ENCODE measurements around the gene MTX3.

Gene MTX3, protein sequence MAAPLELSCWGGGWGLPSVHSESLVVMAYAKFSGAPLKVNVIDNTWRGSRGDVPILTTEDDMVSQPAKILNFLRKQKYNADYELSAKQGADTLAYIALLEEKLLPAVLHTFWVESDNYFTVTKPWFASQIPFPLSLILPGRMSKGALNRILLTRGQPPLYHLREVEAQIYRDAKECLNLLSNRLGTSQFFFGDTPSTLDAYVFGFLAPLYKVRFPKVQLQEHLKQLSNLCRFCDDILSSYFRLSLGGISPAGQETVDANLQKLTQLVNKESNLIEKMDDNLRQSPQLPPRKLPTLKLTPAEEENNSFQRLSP

DNA sequence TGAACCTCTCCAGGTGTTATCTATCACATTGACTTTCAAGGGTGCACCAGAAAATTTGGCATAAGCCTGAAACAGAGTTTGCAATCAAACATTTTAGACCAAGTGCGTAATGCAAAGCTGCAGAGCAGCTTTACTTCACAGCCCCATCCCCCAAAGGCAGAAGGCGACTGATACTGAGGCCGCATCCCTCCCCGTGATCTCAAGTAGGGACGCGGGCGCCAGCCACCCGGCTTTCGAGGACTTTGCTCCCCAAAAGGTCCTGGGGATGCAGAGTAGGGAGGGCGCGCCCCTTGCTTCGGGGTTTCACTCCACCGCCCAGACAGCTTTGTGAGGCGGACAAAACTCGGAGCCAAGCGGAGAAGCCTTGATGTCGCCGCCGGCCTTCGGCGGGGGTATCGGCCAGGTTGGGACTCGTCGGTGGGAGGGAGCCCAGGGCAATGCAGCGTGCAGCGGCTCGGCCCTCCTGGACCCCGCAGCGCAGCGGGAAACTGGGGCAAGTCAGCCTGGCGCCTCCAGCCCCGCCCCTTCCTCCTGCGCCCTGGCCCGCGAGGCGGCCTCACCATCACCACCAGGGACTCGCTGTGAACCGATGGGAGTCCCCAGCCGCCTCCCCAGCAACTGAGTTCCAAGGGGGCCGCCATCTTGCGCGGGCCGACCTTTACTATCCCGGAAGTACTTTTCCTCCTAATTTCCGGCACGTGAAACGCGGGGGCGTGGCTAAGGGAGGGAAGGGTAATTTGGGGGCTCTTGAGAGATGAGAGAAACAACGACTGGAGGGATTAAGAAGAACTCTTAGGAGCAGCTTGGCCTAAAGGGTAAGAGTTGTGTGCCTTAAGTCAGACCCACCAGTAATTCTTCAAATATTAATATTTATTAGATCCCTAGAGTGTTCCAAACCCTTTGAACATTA lies at the start of gene MTX3:
Gene MTX3, minus strand, starts transcription at position 665 of the 910 bp plus-strand sequence. Its CDS starts 24 bp downstream, at position 641.
- peak; percentile 72 for DNase-seq (ENCODE audit: low spot score)

DNA sequence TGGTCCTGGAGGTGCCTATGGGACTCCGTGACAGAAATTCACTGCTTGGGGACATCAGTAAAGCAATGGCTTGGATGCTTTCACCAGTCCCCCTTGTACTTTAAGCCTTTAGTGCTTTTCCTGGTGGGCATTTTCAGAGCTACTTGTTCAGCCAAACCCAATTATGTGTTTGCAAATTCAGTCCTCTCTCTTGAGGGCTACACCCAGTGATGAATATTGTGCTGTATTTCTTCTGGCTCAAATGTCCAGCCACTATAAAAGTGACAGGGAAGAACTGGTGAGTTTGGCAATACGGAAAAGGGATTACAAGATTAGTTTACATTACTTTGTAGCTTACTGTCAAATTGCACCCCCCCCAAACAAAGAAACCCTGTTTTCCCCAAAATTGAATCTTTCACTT lies 48.6 kb upstream of the MTX3 start:
- DNase-seq (ENCODE audit: low spot score): no peak

DNA sequence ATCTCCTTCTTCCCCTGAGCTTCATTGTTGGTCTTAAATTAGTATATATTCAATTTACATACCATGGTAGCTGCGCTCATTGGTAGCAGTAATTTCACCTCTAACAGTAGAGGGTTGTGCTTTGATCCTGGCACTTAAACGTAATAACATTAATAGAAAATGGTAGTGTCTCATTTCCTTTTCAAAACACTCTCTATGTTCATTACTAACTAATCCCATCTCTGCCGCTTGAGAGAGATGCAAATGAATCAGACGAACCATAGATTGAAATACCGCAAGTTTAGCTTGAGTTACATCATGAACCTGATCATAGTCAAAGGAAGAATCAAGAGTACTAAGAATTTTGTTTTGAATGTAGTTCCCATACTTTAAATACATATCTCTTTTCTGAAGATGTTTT lies 46.3 kb upstream of the MTX3 start:
- no peak for DNase-seq (ENCODE audit: low spot score)

DNA sequence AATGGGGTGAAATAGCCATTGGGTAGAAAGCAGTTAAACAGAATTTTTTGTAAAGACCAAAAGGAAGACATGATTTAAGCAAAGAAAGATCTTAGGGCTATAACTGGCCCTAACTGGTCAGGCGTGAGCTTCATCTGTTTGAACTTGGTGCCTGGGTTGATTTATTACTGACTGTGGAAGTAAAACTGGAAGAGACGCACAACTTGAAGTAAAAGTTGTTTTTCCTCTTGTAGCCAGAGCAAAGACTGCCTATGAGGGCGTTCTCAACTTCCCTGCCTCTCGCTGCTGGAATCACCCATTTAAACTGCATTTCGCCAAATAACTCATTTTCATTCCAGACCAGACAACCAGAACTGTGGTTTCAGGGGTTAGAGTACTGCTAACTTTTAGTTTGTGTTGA lies 45.6 kb upstream of the MTX3 start:
- DNase-seq (ENCODE audit: low spot score): no peak

DNA sequence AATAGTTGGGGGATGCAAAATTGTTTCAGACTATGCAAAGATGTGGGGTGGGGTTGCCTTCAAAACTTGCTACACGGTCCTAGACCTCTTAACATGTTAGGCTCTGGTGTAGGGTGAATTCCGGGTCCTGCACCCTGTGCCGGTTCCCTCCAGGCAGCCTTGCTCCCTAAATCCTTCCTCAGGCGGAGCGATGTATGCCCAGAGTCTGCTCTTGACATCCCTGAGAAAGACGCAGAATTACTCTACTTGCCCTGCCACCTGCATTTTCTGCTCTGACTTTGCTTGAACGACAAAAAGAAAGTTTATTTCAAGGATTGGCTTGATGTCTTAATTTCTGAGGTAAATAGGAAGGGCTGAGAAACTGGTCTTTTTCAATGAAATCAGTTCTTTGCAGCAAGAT lies 44.8 kb upstream of the MTX3 start:
- DNase-seq (ENCODE audit: low spot score): no peak

DNA sequence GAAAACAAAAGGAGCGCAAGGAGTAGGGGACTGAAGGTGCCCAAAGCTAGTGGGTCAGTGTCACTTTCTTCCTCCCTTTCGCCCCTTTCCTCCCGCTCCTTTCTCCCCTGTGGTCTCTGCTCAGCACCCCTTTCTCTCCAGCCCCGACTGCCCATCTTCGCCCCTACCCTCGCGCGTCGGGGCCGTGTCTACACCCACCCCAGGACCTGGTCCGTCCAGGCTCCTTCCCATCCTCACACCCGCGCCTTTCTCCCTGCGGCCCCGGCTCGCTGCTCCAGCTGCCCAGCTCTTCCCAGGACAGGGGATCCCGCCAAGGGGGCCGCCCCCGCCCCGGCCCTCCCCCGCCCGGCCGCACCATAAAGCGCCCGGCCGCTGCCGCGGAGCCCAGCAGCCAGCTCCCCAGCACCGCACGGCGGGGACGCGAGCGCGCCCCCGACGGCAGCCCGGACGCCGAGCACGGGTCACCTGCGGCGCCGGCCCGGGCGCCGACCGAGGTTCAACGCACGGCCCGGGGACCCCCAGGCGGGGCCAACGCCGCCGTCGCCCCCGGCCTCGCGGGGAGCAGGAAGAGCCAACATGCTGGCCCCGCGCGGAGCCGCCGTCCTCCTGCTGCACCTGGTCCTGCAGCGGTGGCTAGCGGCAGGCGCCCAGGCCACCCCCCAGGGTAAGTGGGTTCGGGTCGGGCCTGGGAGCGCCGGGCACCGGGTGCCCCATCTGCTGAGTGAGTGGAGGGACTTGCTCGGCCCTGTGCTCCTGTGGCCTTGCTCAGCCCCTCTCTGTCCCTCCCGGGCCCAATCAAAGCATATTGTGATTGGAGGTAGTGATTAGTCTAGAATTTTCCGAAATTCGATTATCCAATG lies 44.1 kb upstream of the MTX3 start, which contains the start of gene THBS4:
Gene THBS4, plus strand, starts transcription at position 387 of the 860 bp plus-strand sequence. Its CDS starts 190 bp downstream, at position 577.
- no peak for DNase-seq (ENCODE audit: low spot score)

DNA sequence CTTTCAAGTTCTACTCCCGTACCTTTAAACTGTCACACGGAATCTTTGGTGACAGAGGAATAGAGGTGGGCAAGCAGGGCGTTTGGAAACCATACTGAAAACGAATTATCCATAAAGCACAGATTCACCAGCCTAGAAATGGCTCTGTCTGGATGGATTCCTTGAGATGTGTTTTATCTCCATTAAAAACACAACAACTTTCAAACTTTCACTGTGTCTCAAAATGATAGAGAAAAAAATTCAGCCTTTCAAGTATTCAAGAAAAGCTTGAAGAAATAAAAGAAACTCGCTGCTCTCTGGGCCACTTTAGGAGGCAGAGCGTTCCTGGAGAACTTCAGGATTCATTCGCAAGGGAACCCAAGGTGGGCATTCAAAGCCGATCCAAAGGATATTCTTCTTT lies 43.5 kb upstream of the MTX3 start:
- no peak for DNase-seq (ENCODE audit: low spot score)

DNA sequence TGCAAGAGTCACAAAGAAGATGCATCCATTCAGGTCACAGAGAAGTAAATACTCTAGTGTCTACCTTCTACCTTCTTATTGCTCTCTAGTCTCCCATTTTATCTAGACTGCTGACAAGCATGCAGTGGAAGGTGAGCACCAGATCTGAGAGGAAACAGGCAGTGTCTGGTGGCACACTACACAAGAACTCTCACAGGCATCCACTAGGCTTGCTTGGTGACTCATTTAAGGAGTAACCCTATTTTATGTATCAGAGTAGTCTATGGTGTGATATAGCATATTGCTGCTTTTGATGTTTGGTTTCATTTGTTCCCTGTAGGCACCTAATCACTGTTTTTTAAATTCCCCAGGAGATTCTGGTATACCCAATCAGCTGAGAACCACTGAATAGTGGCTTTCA lies 42.5 kb upstream of the MTX3 start:
- DNase-seq (ENCODE audit: low spot score): no peak

DNA sequence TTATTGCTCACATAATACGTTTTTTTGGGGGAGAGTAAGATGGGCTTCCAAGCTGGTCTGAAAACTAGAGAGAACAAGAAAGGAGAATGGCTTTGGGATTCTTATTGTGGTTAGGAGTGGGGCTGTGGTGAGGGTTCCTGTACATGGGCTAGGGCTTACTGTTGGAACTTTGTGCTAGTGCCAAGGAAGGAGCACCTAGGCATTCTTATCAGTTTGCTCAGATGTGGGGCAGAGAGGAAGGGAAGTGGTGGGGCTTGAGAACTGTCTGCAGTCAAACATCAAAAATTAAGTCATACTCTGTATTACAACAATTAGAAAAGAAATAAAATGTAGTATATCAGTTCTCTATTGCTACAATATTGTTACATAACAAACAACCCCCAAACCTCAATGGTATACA lies 40.0 kb upstream of the MTX3 start:
- no peak for DNase-seq (ENCODE audit: low spot score)

DNA sequence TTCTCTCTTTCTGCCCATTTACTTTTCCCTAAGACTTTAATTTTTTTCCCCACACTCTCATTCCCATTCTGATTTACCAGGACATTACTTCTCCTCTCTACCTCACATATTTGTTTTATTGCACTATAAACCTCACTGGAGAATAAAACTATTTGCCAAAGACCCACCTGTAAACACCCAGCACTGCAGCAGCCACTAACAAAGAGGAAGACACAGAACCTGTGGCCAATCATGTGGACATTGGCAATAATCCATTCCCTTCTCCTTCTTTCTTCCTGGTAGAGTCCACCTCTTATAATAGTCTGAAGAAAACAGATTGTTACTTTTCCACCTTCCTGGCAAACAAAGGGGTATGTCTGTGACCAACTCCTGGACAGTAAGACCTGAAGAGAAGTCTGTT lies 35.8 kb upstream of the MTX3 start:
- DNase-seq (ENCODE audit: low spot score): no peak

DNA sequence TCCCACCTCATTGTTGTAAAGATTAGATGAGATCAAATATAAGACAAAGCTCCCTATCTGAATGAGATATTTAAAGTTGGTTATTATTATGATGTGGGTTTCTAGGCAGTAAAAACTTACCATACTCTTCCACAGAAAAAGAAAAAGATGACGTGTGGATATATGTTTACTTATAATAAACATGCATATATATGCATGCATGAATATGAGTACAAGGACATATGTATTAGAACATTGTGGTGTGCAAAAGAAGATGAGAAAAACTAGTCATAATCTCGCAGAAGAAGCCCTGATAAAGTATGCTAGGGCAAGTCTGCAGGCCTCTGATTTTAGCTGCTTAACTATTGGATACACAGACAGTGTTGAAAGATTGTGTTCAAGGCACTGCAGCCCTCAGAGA lies 34.0 kb upstream of the MTX3 start:
- no peak for DNase-seq (ENCODE audit: low spot score)

DNA sequence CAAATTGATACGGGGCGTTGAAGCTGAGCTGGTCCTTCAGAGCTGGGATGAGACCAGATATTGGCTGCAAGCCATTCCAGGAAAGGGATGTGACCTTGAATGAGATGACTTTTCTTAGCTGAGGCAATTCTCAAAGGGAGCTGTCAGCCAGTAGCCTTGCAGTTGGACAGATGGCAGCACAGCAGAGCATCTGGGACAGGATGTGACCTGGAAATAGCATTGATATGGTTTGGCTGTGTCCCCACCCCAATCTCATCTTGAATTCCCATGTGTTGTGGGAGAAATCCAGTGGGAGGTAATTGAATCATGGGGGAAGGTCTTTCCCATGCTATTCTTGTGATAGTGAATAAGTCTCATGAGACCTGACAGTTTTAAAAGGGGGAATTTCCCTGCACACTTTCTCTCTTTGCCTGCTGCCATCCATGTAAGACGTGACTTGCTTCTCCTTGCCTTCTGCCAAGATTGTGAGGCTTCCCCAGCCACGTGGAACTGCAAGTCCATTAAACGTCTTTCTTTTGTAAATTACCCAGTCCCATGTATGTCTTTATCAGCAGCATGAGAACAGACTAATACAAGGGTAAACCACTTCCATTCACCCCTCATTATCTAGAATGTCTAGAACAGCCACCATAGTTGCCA lies 19.8 kb upstream of the MTX3 start:
- DNase-seq (ENCODE audit: low spot score): no peak

DNA sequence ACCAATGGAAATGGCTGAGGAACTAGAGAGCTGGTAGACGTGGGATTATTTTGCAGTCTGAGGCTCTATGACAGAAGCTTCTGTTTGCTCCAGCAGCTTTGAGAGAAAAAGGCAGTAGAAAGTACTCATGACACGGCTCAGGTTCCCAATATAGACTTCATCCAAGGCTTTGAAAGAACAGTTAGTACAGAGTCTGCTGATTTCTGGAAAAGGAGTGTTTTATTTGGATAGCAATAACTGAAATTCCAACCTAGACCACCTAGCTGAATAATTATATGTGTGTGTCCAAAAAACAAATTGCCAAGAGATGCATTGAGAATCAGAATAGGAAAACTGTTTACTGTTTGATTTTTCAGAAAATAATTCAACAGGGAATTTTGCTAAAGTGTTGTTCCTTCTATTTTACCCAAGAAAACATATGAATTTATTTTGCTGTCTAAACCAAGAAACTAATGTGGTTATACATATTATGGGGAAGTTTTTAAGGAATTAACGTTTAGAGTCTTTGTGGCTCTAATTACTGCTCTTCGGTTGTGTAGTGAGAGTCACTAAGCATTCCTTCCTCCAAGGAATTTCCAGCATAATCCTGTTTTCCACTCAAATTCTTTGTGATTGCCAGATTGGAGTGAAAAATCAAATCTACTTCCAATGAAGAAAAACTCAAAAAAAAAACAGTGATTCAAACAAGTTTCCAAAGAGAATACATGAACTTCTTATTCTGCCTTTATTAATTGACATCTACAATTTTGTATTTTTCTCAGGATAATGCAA lies 18.1 kb upstream of the MTX3 start:
- DNase-seq (ENCODE audit: low spot score): no peak

DNA sequence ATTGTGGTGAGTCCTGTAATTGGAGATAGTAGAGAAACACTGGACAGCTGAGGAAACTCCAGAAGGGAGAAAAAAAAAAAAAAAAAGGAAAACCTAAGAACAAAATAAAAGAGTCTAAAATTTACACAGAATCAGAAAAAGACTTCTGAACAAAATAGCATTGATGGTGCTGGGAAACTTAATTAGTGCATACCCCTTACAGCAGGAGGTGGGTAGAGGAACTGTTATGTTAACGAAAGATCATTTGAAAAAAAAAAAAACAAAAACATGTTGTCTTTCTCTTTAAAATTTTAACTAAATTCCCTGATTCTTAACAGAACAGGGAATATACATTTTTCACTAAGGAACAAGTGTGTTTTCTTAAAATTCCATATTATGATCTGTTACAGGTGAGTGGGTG lies 11.6 kb upstream of the MTX3 start:
- DNase-seq (ENCODE audit: low spot score): no peak

DNA sequence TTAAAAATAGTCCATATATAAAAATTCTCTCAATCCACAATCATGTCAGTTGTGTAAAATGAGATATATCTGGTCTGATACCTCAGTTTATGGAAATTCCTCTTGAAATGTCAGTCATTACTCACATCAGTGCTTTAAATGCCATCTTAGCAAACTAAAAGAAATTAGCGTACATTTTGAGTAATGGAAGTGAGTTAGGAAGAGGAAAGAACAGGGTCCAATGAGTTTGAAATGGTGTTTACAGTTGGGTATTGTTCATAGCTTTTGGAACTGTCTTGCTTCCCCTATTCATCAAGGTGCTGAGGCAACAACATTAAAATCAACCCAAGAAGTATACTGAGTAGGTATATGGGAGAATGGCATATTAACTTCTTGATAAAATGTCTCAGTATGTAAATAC lies 8.7 kb upstream of the MTX3 start:
- no peak for DNase-seq (ENCODE audit: low spot score)

DNA sequence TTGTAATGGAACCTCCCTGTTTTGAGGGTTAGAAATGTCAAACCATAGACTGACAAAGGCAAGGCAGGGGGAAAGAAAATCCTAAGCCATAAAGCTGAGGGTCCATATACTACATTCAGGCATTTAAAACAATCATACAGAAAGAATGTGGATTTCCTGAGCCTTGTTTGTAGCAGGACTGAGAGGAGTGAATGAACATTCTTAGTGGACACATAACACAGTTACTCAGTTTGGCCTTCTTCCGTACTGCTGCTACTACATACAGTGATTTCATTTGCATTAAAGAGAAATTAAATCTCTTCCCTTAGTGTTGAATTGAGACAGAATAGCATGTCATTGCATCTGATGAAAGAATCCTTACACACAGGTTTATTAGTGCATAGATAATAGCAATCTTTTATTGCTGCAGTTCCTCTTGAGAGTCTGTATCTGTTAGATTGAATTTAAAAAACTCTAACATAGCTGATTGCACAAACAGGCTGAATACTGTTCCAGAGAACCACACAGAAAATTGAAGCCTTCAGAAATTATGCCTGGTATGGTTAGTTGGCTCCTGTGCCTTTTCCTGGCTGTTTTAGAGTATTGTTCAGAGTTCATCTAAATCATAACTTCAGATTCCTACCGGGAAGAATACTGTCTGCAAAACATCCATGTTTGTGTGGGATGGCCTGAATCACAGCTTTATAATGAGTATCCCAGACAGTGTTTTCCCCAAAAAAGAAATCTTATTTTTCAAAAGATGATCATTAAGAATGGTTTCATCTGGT lies 2.0 kb upstream of the MTX3 start:
- DNase-seq (ENCODE audit: low spot score): no peak

DNA sequence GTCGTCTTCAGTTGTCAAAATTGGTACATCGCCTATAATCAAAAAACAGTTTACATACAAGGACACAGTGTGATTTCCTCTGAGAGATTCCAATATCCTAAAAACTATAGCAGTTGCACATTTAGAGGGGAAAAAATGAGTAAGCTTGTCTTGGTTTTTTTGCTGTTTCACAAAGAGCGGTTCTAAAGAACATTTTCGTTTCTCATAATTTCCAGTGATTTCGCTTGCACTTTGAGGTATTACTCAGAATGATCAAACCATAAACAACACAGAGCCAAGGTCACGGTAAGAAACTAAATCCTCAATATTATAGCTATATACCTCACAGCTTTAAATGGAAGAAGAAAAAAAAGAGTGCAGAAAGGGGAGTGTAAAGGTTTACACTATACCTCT lies 861 bp downstream of the MTX3 start:
- no peak for DNase-seq (ENCODE audit: low spot score)

DNA sequence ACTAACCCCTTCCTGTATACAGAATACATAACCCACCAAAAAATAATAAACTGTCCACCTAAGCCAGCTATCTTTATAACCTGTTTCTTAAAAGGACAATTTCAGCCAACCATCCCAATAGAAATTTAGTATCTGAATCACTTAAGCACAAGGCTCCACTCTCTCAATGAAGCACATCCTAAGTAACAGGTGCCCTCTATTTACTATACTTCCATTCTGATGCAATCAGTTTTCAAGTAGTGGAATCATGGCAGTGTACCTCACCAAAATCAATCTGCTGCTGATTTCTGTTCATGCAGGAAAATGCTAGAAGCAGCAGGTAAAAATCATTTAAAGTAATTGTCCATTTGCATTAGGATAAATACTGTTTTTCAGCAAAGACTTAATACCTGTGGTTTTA lies 4.8 kb downstream of the MTX3 start:
- DNase-seq (ENCODE audit: low spot score): no peak

DNA sequence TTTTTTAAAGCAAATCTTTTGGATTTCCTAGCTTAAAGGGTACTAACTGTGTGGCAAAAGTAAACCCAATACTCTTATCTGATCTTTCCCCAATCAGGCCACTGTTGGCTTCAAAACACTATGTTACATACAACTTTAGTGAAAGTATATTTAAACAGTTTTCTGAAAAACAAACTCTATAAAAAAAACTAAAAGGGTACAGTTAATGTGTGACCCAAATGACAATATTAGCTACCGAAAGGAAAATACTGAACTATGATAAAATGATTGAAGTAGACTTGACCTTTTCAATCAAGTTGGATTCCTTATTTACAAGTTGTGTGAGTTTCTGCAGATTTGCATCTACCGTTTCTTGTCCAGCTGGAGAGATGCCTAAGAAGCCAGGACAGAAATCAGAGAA lies 5.8 kb downstream of the MTX3 start:
- no peak for DNase-seq (ENCODE audit: low spot score)

DNA sequence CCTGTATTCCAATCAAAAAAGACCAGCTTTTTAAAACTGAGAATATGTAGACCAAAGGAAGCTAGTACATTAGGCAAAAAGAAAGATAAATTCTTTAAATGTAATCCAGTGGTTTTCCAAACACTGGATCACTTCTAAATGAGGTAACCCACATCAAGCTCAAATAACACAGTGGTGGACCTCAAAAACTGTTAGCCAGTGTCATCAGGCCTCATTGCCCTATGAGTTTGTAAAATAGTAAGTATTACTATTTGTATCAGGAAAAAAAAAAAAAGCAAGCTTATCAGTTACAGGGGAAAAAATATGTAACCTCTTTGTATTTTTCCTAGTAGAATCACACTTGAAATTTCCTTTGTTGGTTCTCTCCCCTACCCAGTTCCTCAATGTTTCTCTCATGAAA lies 6.7 kb downstream of the MTX3 start:
- DNase-seq (ENCODE audit: low spot score): no peak

Measured in hematopoietic multipotent progenitor cell treated with erythropoietin and hydrocortisone succinate and interleukin-3 and kit ligand, for 15 days (in vitro differentiated cells).